Endothelial cell (in vitro differentiated cells): ENCODE data around the gene ADAMTSL2. TPM values are rescaled to one million over a fixed set of nuclear protein-coding genes. Genes with fewer than 3 reads are reported as not detected.

Source experiments
- DNase-seq: peaks from one replicate; pipeline ENCODE4 v3.0.0; 2021; ENCODE audit warnings: low spot score
- H3K27ac Mint-ChIP-seq: one replicate; pipeline ENCODE4 v1.8.0; 2021; ENCODE audit warnings: mixed read lengths, inconsistent platforms; ENCODE audit not compliant: unreplicated experiment
- H3K27me3 Mint-ChIP-seq: one replicate; pipeline ENCODE4 v1.8.0; 2021; ENCODE audit warnings: mild to moderate bottlenecking, moderate library complexity, mixed read lengths, inconsistent platforms; ENCODE audit not compliant: unreplicated experiment
- H3K36me3 Mint-ChIP-seq: one replicate; pipeline ENCODE4 v1.8.0; 2021; ENCODE audit warnings: mild to moderate bottlenecking, low read depth, mixed read lengths, inconsistent platforms; ENCODE audit not compliant: unreplicated experiment
- H3K4me1 Mint-ChIP-seq: one replicate; pipeline ENCODE4 v1.8.0; 2021; ENCODE audit warnings: mild to moderate bottlenecking, mixed read lengths, inconsistent platforms; ENCODE audit not compliant: unreplicated experiment
- H3K4me3 Mint-ChIP-seq: one replicate; pipeline ENCODE4 v1.8.0; 2021; ENCODE audit warnings: mild to moderate bottlenecking, mixed read lengths, inconsistent platforms; ENCODE audit not compliant: unreplicated experiment
- H3K9me3 Mint-ChIP-seq: one replicate; pipeline ENCODE4 v1.8.0; 2021; ENCODE audit warnings: mixed read lengths, inconsistent platforms; ENCODE audit not compliant: unreplicated experiment
- CTCF ChIP-seq: fragments of 200-600 bp; sonication (generic); IDR thresholded peaks from one replicate; pipeline ENCODE4 v1.5.0; 2021; ENCODE audit warnings: antibody characterized with exemption; ENCODE audit not compliant: unreplicated experiment
- total RNA-seq: library from RNA; stranded (reverse); fragmentation: NEBNext Ultra II Directional; extraction: Animal tissue kit (Norgen Biotek cat#: 25700); gene quantifications from one replicate; pipeline ENCODE4 v1.2.1, GENCODE V29; 2021; ENCODE audit not compliant: unreplicated experiment

The ADAMTSL2 gene
- total RNA-seq, 1 donor from 2014 or later = 5.9 TPM

- peaks cover 3% of the 10 kb centered on the region for H3K27me3 Mint-ChIP-seq
- no peak overlapping the region for H3K4me3 Mint-ChIP-seq
- no peak for TF ChIP-seq CTCF
- DNase-seq = no peak
- H3K27ac Mint-ChIP-seq = no peak overlapping the region
- H3K4me1 Mint-ChIP-seq = peaks cover 8% of the 10 kb centered on the region
- no peaks in the 10 kb centered on the region for H3K9me3 Mint-ChIP-seq
- no peaks in the 10 kb centered on the region for H3K36me3 Mint-ChIP-seq
Measured at GRCh38 chr9:133604856-133605255, 70.4 kb downstream of the ADAMTSL2 start.

DNA sequence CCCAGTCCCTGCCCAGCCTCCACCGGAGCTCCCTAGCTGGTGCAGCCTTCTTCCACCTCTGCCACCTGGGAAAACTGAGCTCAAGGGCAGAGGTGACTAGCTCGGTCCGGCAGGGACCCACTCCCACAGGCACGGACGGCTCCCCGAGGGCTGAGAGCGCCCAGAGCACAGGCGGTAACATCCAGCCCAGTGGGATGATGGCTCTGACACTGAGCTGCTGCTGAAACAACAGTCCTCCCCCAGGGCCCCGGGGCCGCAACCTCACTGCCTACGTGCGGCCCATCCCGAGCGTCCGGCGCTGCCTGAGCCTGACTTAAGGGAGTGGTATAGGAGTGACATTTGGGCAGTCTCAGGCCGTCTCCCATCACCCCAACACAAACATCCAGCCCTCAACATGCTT lies 70.9 kb downstream of the ADAMTSL2 start:
- Mint-ChIP-seq H3K9me3 (no peaks in the 10 kb centered on the region), H3K4me3 (no peak overlapping the region), H3K27me3 (peaks cover 6% of the 10 kb centered on the region), H3K27ac (peak overlapping the region; percentile 64), H3K36me3 (no peaks in the 10 kb centered on the region), H3K4me1 (peaks cover 9% of the 10 kb centered on the region)
- TF ChIP-seq CTCF = no peak
- no peak for DNase-seq

DNA sequence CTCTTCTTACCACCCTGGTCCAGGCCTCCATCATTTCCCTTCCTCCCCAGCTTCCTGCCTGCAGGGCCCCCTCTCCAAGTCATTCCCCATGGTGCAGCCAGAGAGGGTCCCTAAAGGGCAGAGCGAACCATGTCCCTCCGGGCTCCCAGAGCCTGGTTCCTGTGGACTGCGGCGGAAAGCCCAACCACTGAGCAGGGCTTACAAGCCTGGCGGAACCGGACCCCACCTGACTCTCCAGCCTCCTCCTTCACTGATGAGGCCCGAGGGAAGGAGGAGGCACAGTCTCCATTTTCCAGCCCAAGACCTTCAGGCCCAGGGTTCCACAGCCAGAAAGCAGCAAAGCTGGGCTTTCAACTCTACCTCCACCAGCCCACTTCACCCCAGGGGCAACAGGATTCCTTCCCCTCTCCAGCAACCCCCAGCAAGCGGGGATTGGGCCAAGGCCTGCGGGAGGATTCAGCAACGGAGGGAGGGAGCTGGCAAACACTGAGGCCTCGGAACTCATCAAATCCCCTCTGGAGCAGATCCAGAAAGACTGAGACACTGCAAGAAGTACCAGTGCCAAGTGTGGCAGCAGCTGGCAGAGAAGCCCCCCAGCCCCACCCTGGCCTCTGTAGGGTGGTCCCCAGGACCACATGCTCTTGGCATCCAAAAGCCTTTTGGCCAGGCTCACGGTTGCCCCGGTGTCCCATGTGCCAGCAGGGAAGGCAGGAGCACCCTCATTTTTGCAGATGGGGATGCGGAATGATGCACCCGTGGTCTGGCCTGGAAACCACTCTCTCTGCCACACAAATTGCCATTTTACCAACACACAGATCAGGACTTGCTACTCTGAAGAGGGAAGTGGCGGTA lies 71.6 kb downstream of the ADAMTSL2 start:
- Mint-ChIP-seq H3K27ac (peak overlapping the region; percentile 64), H3K4me3 (no peak overlapping the region), H3K27me3 (peaks cover 10% of the 10 kb centered on the region), H3K4me1 (peaks cover 9% of the 10 kb centered on the region), H3K9me3 (no peaks in the 10 kb centered on the region), H3K36me3 (no peaks in the 10 kb centered on the region)
- no peak for DNase-seq
- no peak for TF ChIP-seq CTCF

GRCh38 chr9:133606708-133607025 lies 72.2 kb downstream of the ADAMTSL2 start:
- H3K27ac Mint-ChIP-seq = no peak overlapping the region
- H3K4me3 Mint-ChIP-seq = no peak overlapping the region
- no peak for TF ChIP-seq CTCF
- H3K27me3 Mint-ChIP-seq = peaks cover 10% of the 10 kb centered on the region
- no peaks in the 10 kb centered on the region for H3K36me3 Mint-ChIP-seq
- peaks cover 9% of the 10 kb centered on the region for H3K4me1 Mint-ChIP-seq
- no peak for DNase-seq
- no peaks in the 10 kb centered on the region for H3K9me3 Mint-ChIP-seq

DNA sequence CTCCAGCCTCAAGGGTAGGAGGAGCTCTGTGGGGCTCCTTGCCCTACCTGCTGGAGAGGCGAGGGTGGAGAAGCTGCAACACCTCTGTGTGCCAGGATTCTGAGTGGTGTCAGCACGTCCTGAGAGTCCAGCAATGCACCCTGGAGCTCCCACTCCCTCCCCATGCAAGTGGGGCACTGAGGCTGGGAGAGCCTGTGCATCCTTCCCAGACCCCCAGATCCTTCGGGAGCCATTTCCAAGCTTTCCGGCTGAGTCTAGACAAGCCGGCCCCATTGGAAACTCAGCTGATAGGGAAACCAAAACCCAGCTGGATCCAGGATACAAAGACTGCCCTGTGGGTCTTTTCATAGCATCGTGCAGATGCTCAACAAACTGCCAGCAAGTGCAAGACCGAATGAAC lies 72.9 kb downstream of the ADAMTSL2 start:
- Mint-ChIP-seq H3K36me3 (no peaks in the 10 kb centered on the region), H3K4me3 (no peak overlapping the region), H3K27me3 (peaks cover 10% of the 10 kb centered on the region), H3K27ac (no peak overlapping the region), H3K9me3 (no peaks in the 10 kb centered on the region), H3K4me1 (peaks cover 9% of the 10 kb centered on the region)
- TF ChIP-seq CTCF = no peak
- DNase-seq = no peak
